ENCODE measurements around the gene BIRC5.
A peak's percentile ranks its signal among the peaks of the same experiment; 100 is the strongest.
"Not testable (repeated sequence)": the region's sequence is repeated elsewhere in the genome, so short reads cannot be mapped to it uniquely, and the experiment has no call there.

Gene BIRC5

GRCh38 chr17:78250891-78251772 lies 37.1 kb downstream of the BIRC5 start:
- Histone ChIP-seq H3K27me3 (replicated peaks) (no peaks in the 10 kb centered on the region), H3K36me3 (replicated peaks) (no peaks in the 10 kb centered on the region), H3K4me3 (ENCODE audit: low read depth, low read length) (no peak overlapping the region), H3K27ac (no peak overlapping the region)
- in situ Hi-C loops (cut with HindIII; ENCODE audit: low pct_ligation_motif_present, low sequenced_read_pairs), result no loop called here
- DNase-seq, result peak; percentile 60
- TF ChIP-seq CTCF (IDR thresholded peaks at IDR 0.05; ENCODE audit: low read depth, low read length, missing control alignments), result peak; percentile 99

GRCh38 chr17:78251773-78252103 lies 37.7 kb downstream of the BIRC5 start:
- Histone ChIP-seq H3K27me3 (replicated peaks) (no peaks in the 10 kb centered on the region), H3K4me3 (ENCODE audit: low read depth, low read length) (no peak overlapping the region), H3K27ac (no peak overlapping the region), H3K36me3 (replicated peaks) (no peaks in the 10 kb centered on the region)
- no peak for DNase-seq
- no peak for TF ChIP-seq CTCF (IDR thresholded peaks at IDR 0.05; ENCODE audit: low read depth, low read length, missing control alignments)
- in situ Hi-C loops (cut with HindIII; ENCODE audit: low pct_ligation_motif_present, low sequenced_read_pairs), result no loop called here

GRCh38 chr17:78252111-78252634 lies 38.1 kb downstream of the BIRC5 start:
- Histone ChIP-seq H3K27ac (no peak overlapping the region), H3K36me3 (replicated peaks) (no peaks in the 10 kb centered on the region), H3K27me3 (replicated peaks) (no peaks in the 10 kb centered on the region), H3K4me3 (ENCODE audit: low read depth, low read length) (no peak overlapping the region)
- in situ Hi-C loops (cut with HindIII; ENCODE audit: low pct_ligation_motif_present, low sequenced_read_pairs), result no loop called here
- no peak for DNase-seq
- TF ChIP-seq CTCF (IDR thresholded peaks at IDR 0.05; ENCODE audit: low read depth, low read length, missing control alignments), result no peak

- H3K27ac ChIP-seq, result no peak overlapping the region
- no peak overlapping the region for H3K4me3 ChIP-seq (ENCODE audit: low read depth, low read length)
- no peaks in the 10 kb centered on the region for H3K36me3 ChIP-seq (replicated peaks)
- H3K27me3 ChIP-seq (replicated peaks), result no peaks in the 10 kb centered on the region
- TF ChIP-seq CTCF (IDR thresholded peaks at IDR 0.05; ENCODE audit: low read depth, low read length, missing control alignments), result no peak
- in situ Hi-C loops (cut with HindIII; ENCODE audit: low pct_ligation_motif_present, low sequenced_read_pairs), result no loop called here
- DNase-seq, result no peak
Measured at GRCh38 chr17:78252701-78253635, 38.9 kb downstream of the BIRC5 start.

GRCh38 chr17:78253636-78253945 lies 39.5 kb downstream of the BIRC5 start:
- in situ Hi-C loops (cut with HindIII; ENCODE audit: low pct_ligation_motif_present, low sequenced_read_pairs); DNase-seq; H3K36me3 ChIP-seq (replicated peaks); H3K27me3 ChIP-seq (replicated peaks); H3K27ac ChIP-seq: not testable (repeated sequence)
- peak overlapping the region; percentile 82 for H3K4me3 ChIP-seq (ENCODE audit: low read depth, low read length)

Measured in brain microvascular endothelial cell (primary cell).